HG02678 (cell line): ENCODE data around the gene MAP2.

Source experiments
- ATAC-seq: cut with Tn5 transposase; IDR thresholded peaks from one replicate; pipeline ENCODE4 v1.9.1; 2021; ENCODE audit warnings: mild to moderate bottlenecking, moderate library complexity; ENCODE audit not compliant: unreplicated experiment

The MAP2 gene

DNA sequence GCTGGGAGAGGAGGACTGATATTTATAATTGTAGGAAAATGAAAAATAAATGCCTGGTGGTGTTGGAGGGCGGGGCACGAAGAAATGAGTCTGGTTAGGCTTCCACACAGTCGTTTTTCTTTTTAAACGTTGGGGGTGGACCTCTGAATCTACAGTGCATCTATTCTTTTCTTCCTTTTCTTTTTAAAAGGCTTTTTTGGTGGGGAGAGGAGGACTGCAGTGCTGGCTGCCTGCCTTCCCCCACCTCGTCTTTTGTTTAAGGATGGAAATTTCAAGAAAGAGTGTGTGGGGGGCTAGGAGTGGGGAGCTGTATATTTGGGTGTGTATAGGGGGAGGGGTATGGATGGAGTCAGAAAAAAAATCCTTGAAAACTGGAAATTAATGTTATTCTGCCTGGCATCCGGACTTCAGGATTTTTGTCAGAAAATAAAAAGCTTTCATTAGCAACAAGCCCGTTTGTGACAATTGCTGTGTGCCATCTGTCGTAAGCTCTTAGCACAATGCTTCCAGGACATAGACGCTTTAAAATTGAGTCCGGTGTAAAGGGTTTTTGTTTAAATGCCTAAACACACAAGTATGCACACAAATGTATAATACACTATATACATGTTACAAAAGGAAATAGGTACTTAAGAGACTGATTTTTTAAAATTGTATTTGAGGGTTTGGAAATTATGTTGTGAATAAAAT is 1.1 kb downstream of the MAP2 start:
- no peak for ATAC-seq

DNA sequence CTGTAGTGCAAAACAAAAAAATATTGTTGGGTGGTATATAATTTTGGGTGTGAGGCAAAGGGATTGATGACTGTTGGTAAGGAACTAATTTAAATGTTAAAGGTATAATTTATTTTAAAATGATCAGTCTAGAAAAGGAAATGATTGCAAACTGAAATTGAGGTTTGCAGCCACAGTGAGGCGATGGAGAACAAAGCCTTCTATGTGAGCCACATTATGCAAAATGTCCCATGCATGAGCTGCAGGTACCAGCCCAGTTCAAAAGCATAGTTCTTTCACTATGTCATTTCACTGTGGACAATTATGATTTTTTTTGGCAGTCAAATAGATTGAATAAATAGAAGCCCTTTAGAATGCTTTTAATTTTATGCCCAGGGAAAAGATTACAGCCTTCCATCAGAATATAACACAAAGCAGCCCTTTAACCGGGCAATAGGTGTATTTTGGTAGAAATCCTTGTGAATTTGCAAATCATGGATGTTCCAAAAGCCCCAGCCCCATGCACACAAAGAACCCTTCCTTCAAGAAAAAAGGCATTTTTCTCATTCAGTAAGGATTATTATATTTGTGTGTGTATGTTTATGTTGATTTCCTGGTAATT is 1.7 kb downstream of the MAP2 start:
- peak; percentile 42 for ATAC-seq

DNA sequence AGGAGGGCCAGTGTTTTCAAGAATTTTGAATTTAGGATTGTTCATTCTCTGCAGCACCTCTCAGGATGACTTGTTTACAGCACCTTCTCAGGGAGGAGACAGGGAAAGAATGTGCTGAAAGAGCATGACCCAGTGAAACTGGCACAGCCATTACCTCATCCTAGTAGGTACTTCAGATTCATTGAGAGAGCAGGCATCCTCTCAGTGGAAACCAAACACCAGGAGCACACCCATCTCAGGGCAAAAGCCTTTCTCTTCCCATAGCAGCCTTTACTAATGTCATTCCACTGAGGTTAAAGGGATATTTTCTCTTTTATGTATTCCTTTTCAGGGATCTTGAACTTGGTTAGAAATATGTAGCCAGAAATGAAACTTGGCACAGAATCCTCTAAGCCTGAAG is 2.6 kb downstream of the MAP2 start:
- no peak for ATAC-seq

DNA sequence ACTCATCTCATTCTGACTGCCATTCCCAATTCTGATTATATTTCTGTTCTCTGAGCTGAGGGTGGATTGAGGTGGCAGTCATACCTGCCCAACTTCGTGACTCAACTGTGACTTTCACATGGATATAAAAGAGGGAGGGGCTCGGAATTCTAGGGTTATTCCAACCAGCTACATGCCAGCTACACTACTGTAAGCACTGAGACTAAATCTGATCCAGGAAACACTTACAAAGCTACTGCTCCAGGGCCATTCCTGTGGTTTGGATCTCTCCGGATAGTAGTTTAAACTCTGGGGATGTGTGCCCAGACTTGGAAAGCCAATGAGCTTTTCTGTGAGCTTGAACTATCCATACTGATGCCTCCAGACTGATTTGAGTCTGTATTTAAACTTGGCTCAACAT is 7.9 kb downstream of the MAP2 start:
- ATAC-seq, result no peak

DNA sequence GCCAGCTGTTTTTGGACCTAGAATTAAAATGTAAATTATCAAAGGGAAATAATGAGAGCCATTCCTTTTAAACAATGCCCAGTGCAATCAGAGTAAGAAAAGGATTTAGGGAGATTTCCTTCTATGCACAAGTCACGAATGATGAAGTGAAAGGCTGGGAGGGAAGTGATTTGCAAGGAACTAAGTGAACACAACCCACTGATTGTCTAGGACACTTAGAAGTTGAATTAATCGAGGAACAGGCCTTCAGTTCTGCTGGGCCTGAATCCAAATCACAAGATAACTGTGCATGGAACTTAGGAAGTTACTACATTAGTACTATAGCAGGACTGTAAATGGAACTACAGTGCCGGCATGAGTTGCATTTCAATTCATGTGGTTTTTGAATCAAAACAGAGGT is 17.7 kb downstream of the MAP2 start:
- no peak for ATAC-seq

DNA sequence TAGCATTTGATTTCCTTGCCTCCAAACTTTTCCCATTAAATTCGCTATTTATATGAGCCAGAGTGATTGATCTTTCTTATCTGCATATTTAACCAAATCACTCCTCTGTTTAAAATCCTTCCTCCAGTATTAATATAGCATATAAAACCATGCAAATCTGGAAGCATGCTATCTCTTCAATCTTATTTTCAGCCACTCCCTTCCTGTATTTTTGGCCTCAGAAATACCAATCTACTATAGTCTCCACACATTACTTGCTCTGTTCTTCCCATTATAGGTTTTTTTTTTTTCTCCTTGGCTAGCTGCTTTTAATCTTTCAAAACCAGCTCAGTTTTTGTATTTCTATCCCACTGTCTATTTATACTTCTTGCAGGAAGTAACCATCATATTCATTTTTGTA is 19.1 kb downstream of the MAP2 start:
- no peak for ATAC-seq

DNA sequence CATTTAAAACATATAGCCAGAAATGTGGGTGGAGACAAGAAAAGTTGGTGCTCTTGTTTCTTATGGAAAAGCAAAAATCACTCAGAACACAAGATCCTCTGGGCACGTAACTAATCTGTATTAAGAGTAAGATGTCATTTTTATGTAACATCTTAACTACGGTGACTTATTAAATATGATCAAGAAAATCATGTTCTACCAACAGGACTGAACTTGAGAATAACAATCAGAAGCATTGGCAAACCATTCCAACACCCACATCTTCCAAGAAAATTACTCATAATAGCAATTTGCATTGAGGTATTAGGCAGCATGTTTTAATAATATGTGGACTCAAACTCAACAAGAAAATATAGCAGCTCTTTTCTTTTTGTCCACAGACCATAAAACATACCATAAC is 21.6 kb downstream of the MAP2 start:
- ATAC-seq, result no peak

DNA sequence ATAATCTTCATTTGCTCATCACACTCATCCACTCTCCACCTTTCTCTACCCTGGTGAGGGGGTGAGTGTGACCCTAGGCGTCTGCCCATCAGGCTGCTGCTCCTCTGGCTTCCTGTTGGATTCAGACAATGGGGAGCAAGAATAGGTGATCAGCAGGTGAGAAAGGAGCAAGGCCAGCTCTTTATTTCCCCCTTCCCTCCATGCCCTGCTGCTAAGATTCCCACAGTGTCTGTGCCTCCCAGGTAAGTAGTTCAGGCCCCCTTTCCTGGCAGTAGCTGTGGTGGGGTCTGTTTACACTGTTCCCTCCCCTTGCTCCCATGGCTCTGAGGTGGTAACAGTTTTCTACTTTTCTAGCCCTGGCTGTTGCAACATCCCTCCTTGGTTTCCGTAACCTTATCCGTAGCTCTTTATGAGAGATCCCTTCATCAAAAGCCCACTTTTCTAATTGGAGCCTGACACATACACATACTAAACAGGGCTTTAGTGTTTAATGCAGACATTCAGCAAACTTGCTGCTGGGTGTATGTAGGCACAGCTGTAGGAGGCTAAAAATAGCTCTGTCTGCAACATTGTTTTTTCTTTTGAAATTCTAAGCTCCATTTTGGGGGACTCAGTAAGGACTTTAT is 27.5 kb downstream of the MAP2 start:
- no peak for ATAC-seq

DNA sequence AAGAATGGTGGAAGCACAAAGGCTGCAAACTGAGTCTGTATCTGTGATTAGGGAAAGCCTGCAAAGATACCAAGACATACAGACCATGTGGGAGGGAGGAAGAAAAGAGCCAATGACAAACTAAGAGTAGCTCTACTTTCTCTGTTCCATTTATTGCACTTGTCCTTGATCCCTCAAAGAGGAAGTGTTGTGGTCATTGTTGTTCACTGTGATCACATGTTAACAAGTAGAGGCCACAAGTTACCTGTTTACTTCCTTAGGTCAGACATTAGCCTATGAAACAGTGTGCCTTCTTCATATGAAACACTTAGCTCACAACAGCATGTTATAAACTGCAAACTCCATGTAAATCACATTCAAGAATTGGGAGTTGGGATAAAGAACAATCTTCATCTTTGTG is 32.6 kb downstream of the MAP2 start:
- no peak for ATAC-seq

DNA sequence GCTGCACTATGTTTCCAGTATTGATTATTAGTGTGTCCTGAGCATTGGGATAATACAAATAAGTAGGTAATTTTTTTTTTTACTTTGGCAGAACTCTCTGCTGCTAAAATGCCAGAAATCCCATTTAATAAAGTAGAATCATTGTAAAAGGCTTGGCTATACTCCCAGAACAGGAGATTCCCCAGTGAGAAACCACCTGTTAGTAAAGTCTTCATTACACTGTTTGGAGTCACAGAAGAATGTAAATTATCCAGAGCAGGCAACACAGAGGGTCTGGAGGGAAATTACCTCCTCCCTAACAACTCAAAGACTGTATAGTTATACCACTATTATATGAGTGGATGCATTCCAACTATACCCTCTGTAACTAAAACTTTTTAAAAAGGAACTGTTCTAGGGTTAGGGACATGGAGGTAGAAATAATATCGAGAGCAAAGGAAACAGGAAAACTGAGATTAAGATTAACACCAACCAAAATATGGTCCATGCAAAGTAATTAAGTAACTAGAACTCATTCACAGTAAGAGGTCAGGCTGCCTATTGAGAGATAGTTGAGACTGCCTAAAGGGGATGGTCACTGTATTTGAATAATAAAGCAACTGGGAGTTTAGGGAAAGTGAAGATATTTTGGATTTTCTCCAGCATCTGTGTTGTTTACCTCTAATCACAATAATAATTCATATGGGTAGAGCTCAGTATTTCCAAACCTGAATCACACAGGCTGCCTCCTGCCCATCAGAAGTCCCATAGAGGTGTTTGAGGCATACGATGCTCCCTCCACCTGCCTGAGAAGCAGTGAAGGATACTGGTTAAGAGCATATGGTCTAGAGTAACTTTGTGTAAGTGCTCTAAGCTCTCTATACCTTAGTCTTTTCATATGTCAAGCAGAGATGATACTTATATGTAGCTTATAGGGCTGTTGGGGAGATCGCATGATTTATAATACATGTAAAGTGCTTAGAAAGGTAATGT is 34.4 kb downstream of the MAP2 start:
- ATAC-seq, result no peak

DNA sequence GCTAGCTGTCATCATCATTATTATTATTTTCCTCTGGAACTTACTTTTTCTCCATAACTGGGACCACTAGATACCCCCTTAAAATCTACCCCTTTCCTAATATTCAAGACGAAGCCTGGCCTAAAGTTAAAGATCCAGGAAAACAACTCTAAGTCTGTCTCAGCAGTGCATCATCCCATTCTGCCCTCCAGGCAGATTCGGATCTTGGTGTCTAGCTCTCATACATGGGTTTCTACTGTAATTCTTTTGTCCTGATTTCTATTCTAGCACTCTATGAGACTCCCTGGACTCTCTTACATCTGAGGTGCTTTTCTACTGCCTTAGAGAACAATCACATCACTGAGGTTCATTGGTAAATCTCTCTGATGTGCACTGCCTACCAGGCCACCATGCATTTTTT is 35.5 kb downstream of the MAP2 start:
- no peak for ATAC-seq

DNA sequence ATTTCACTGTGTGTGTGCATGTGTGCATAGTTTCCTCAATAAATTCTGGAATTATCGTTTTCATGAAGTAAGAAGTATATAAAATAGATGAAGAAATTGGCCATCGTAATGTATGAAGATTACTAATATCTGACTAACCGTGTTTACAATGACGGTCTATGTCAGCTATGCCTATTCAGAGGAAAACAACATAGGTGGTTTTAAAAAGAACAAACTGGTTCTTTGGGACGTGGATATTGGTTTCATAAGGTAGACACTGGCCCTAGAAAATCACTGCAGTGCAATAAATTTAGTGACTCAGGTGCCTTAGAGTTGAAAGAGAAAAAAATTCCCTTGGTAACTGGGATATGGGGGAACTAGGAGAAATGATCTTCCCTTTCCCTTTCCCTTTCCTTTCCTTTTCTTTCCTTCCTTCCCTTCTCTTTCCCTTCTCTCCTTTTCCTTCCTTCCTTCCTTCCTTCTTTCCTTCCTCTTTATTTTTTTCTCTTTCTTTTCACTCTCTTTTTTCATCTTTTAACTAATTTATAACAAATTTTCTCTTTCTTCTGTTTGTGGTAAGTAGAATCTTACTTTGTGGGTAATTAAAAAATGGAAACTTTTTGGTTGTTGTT is 36.4 kb downstream of the MAP2 start:
- no peak for ATAC-seq

DNA sequence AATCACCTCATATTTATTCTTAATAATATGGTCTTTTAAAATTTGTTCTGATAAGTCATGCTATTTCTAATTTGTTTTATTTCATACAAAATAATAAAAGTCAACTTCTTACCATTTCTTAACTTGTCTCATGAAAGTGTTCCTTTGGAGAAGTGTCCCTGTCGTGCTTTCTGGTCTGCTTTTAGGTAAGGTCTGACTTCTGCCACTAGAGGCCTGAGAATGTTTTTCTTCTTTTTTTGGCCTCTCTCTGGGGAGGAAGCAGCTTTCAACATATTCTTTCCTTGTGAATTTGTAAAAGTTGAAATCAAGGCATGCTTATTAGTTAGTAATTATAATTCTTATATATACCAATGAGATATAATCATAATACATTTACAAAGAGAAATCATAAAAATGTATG is 39.4 kb downstream of the MAP2 start:
- no peak for ATAC-seq

DNA sequence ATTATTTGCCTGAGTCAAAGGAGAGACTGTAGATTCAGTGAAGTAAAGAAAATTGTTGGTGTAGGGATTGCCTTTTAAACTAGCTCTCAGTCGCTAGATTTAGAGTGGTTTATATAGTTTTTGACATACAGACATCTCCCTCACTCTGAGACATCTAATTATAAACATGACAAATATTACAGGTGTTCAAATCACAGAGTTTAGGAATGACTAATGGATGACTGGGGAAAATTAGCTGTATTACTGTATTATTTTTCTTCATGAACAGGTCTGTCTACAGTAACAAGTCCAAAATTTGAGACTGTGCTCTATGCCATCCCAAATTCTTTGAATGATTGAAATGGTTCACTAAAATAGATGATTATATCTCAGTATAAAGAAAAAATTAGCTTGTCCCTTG is 40.0 kb downstream of the MAP2 start:
- no peak for ATAC-seq

DNA sequence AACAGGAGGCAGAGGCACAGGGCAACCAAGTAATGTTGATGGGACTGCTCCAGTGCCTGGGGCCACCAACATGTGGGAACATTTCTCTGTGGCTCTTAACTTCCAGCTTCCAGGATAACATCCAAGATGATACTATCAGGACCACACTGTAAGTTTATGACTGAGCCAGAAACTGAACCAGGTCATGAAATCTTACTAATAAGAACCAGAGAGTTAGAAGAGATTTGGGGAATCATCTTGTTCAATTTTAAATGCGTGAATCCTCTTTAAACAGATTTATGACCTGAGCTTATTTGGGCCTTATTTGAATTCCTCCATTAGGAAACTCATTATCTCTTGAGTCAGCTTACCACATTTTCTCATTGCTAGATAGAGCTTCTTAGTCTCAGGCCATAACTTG is 45.0 kb downstream of the MAP2 start:
- ATAC-seq, result no peak

DNA sequence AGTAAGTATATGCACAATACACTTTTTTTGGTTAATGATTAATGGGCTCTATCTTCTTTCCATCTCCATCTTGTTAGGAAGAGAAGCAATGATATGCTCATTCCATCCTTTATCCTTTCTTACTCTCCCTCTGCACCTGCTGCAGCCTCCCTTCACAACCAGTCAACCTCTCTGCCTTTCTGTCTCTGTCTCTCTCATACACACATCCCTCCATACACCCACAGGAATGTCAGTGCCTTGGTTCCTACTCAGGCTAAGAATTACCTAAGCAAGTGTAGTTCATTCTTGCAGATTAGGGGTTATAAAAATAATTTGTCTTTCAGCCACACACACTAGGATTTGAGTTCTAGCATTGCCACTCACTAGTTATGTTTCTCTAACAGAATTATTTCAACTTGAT is 45.6 kb downstream of the MAP2 start:
- no peak for ATAC-seq

DNA sequence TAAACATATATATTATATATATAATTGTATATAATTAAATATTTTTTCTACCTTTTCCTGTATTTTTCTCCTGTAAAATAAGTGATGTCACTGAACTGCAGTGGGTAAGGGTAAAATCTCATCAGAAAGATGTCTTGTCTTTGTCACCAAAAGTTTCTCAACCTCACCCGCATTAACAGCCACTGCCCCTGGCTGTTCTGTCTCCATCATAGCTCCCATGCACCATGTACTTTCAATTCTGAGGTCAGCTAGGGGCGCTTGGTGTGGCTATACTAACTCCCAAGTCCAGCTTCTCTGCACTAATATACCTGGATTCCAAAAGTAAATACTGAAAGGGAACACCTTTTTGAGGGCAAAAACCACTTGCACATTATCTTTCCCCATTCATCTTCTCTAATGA is 46.6 kb downstream of the MAP2 start:
- no peak for ATAC-seq

DNA sequence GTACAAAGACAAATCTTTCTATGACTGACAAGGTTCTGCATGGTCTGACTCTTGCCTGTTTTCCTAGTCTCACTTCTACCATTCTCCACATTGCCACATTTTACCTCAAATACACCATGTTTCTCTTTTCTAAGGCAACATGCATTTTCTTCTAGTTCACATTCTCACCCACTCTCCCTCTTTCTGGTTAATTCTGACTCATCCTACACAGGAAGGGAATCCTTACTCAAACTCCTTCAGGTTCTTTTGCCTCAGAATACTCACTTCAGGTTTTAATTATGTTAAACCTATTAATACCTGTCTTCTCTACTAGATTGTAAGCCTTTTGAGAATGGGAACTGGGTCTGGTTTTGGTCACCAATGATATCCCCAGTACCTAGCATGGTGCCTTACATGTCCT is 47.2 kb downstream of the MAP2 start:
- no peak for ATAC-seq

DNA sequence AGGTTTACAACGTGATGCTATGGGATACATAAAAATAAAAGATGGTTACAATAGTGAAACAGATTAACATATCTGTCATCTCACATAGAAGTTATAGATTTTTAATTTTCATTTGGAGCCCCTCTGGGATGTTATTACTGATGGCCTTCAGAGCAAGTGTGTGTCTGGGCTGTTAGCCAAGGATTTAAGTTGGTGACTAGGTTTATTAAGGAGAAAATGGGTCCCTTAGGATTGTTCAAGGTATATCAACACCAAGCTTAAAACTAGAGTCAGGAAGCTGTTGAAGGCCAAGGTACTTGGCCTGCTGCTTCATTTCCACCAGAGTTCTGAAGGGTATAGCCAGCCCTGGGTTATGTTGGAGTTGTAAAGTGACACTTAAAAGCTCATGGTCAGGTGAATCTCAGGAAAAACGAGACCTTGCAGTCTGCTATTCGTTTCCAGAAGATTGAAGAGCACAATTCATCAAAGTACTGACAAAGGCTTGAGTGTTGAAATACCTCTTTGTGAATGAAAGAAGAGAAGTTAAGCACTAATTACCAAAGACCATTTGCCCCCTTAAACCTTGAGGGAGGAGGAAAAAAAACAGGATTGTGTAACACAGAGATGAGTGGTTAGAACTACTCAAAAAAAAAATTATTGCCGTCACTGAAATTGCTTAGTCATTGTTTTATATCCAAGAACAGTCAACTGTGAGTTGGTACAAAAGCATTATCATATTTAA is 48.4 kb downstream of the MAP2 start:
- no peak for ATAC-seq

DNA sequence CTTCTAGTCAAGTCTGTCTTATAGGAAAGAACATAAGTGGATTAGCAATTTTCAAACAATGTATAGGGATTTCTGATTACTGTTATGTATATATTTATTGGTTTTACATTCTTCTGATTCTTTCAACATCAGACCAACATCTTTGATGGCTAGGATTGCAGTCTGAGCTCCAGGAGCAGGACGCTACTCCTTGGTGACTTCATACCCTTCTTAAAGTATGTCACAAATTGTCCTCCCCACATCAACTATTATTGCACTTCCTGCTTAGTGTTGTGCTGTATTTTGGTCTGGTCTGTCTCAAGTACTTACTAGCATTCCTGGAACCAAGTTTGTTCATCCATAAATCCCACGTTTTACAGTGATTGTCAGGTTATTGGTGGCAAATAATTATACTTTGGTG is 49.0 kb downstream of the MAP2 start:
- no peak for ATAC-seq
